NCI-H2227 (cell line): Measurements from ENCODE around the gene CR1.
"Not testable (repeated sequence)": the region's sequence is repeated elsewhere in the genome, so short reads cannot be mapped to it uniquely, and the experiment has no call there.

Source experiments
- DNase-seq: peaks from one replicate; lab custom pipeline; 2025; ENCODE audit not compliant: unreplicated experiment; lab: John Stamatoyannopoulos, UW

Gene CR1

GRCh38 chr1:207502726-207503125, 6.8 kb downstream of the CR1 start:
- no peak for DNase-seq

GRCh38 chr1:207503950-207504349, 8.0 kb downstream of the CR1 start:
- DNase-seq, result no peak

- no peak for DNase-seq
These were observed 8.5 kb downstream of the CR1 start for GRCh38 chr1:207504438-207504837.

GRCh38 chr1:207510444-207510843, 14.5 kb downstream of the CR1 start:
- no peak for DNase-seq

GRCh38 chr1:207514890-207515289, 18.9 kb downstream of the CR1 start:
- no peak for DNase-seq

GRCh38 chr1:207516729-207517128, 20.8 kb downstream of the CR1 start:
- DNase-seq, result no peak

GRCh38 chr1:207518608-207519236, 22.8 kb downstream of the CR1 start:
- no peak for DNase-seq

- no peak for DNase-seq
These were observed 23.8 kb downstream of the CR1 start for GRCh38 chr1:207519505-207520399.

GRCh38 chr1:207520400-207521345, 24.7 kb downstream of the CR1 start:
- DNase-seq, result not testable (repeated sequence)

- DNase-seq, result not testable (repeated sequence)
These were observed 29.3 kb downstream of the CR1 start for GRCh38 chr1:207525239-207525638.

GRCh38 chr1:207528401-207528800, 32.4 kb downstream of the CR1 start:
- not testable (repeated sequence) for DNase-seq

- not testable (repeated sequence) for DNase-seq
These were observed 40.3 kb downstream of the CR1 start for GRCh38 chr1:207536263-207536662.

GRCh38 chr1:207546677-207547357, 50.9 kb downstream of the CR1 start:
- not testable (repeated sequence) for DNase-seq

- DNase-seq, result not testable (repeated sequence)
These were observed 58.9 kb downstream of the CR1 start for GRCh38 chr1:207554823-207555222.

- no peak for DNase-seq
These were observed 69.8 kb downstream of the CR1 start for GRCh38 chr1:207565546-207566468.

- not testable (repeated sequence) for DNase-seq
These were observed 76.0 kb downstream of the CR1 start for GRCh38 chr1:207571926-207572325.

GRCh38 chr1:207573074-207573473, 77.1 kb downstream of the CR1 start:
- not testable (repeated sequence) for DNase-seq

GRCh38 chr1:207575381-207575780, 79.4 kb downstream of the CR1 start:
- not testable (repeated sequence) for DNase-seq

GRCh38 chr1:207578796-207579435, 83.0 kb downstream of the CR1 start:
- DNase-seq, result no peak
